Measurements from ENCODE around the gene MRPL51.

MRPL51 gene

GRCh38 chr12:6459004-6459337 lies 34.1 kb downstream of the MRPL51 start:
- no peak for DNase-seq

DNA sequence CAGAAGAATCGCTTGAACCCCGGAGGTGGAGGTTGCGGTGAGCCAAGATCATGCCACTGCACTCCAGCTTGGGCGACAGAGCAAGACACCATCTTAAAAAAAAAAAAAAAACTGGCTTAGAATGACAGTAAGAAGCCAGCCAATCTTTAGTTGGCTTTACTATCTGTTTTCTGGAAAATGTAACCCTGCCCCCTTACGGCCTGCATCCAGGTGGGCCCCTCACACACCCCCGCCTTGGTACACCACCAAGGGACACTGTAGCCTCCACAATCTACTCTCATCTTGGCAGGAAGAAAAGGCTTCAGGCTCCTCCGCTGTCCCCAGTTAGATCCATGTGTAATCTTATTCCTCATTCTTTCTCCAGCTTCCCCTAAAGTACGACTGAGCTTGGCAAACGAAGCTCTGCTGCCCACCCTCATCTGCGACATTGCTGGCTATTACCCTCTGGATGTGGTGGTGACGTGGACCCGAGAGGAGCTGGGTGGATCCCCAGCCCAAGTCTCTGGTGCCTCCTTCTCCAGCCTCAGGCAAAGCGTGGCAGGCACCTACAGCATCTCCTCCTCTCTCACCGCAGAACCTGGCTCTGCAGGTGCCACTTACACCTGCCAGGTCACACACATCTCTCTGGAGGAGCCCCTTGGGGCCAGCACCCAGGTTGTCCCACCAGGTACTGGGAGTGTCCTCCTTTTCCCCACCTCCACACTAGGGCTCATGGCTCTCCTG lies 34.6 kb downstream of the MRPL51 start:
- DNase-seq, result no peak

- DNase-seq, result no peak
Measured at GRCh38 chr12:6457220-6457945, 35.7 kb downstream of the MRPL51 start.

GRCh38 chr12:6452944-6453630 lies 40.0 kb downstream of the MRPL51 start:
- peak; percentile 72 for DNase-seq

GRCh38 chr12:6452245-6452943 lies 40.7 kb downstream of the MRPL51 start:
- DNase-seq, result peak; percentile 41

- peak; percentile 89 for DNase-seq
Measured at GRCh38 chr12:6451348-6452244, 41.5 kb downstream of the MRPL51 start, which contains the start of gene TAPBPL. TAPBPL (plus strand) TSS chr12:6452042; CDS start chr12:6452249, 207 bp downstream.

GRCh38 chr12:6450869-6451347 lies 42.2 kb downstream of the MRPL51 start:
- DNase-seq, result peak; percentile 45

DNA sequence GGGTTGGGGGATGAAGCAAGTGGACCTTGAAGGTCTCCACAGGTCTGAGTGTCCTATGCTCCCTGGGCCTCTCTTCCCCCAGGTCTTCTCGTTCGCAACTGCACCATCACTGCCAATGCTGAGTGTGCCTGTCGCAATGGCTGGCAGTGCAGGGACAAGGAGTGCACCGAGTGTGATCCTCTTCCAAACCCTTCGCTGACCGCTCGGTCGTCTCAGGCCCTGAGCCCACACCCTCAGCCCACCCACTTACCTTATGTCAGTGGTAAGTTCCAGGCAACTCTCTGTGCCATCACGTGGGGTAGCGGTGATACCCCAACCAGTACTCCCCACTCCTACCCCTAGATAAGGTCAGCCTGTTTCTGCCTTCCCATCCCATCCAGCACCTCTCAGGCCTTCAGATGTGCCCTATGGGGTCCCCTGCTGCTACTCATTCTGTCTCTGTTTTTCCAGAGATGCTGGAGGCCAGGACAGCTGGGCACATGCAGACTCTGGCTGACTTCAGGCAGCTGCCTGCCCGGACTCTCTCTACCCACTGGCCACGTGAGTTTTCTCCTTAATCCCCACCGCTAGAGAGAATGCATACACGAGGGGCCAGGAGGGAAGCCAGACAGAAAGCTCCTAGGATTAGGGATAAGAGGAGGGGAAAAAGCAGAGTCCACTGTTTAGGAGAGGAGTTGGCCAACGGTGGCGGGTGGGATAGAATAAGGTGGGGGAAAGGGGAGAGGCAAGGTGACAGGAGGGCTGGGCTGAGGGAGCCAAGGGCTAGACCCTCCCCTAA lies 42.8 kb downstream of the MRPL51 start:
- no peak for DNase-seq

- DNase-seq, result peak; percentile 55
Measured at GRCh38 chr12:6444704-6445688, 48.1 kb downstream of the MRPL51 start, which contains the start of gene CD27. CD27 (plus strand) TSS chr12:6444955; CDS start chr12:6445096, 141 bp downstream.

DNA sequence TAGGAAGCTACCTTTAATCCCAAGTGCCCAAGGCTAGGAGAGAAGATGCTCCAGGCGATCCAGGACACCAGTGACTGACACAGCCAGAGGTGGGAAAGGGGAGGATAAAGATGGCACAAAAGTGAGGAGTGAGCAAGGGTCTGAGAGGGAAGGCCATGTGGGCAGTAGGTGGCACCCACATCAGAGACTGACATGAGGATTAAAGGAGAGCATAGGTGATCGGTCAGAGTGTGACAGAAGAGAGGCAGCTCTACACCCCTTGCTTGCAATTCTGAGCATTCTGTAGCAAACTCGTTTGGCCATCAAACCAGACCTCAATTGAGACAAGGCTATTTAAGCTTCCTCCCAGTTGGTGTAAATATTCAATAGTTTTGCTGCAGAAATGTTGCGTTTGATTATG lies 49.0 kb downstream of the MRPL51 start:
- peak; percentile 39 for DNase-seq

DNA sequence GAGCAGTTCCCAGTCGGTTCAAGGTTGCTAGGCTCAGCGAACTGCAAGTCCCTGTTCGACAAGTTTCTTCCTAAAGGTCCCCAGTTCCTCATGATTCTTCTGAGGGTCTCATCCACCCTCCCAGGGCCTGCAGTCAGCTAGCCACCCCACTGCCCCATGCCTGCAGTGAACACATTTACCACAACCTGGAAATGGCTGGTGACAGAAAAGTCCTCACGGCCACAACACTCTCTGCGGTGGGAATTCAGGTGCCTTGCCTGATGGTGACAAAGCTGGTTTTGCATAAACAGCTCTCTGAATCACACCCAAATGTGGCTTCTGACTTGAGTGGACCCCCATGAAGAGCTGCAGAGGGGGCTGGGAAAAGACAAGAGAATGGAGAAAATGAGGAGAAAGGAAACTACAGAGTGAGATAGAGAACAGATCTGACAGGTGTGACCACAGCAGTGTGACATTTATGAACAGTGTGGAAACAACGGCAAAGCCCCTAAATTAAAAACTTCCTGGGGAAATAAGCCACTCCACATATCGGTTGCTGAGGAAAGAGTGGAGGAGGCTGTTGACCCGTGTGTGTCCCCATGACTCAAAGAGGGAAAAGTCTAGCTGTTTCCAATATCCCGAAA lies 49.6 kb downstream of the MRPL51 start:
- DNase-seq, result peak; percentile 83

DNA sequence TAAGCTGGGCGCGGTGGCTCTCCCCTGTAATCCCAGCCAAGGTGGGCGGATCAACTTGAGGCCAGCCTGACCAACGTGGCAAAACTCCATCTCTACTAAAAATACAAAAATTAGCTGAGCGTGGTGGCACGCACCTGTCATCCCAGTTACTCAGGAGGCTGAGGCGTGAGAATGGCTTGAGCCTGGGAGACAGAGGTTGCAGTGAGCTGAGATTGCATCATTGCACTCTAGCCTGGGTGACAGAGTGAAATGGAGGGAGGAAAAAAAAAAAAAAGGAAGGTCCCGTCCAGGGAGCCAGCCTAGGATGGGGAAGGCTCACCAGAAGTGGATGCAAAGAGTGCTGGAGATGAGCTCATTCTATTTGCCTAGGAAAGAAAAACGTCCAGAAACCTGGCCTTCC lies 50.2 kb downstream of the MRPL51 start:
- DNase-seq, result no peak
